Sigmoid colon (tissue), 4 donors: Measurements from ENCODE around the gene HSPA6.
"Not testable (repeated sequence)": the region's sequence is repeated elsewhere in the genome, so short reads cannot be mapped to it uniquely, and the experiment has no call there.

Experiments used
- CTCF ChIP-seq, 4 experiments: fragments of 450-650 bp in 3 of 4; fragments of 200-600 bp in 1 of 4; IDR thresholded peaks; one replicate each; pipeline ENCODE4 v1.5.1; 2016 to 2019; ENCODE audit warnings: antibody characterized with exemption in 4 of 4, mild to moderate bottlenecking in 3 of 4, moderate library complexity in 2 of 4
- EP300 ChIP-seq, 4 donors: sonication (generic); formaldehyde crosslinking; IDR thresholded peaks; one replicate each; pipeline ENCODE4 v1.6.1; 2017; ENCODE audit warnings: antibody characterized with exemption in 4 of 4
- POLR2A ChIP-seq, 2 donors: fragments of 450-650 bp; IDR thresholded peaks; one replicate each; pipeline ENCODE4 v1.6.1; 2016; ENCODE audit warnings: antibody characterized with exemption in 2 of 2, mild to moderate bottlenecking in 2 of 2, moderate library complexity in 2 of 2

DNA sequence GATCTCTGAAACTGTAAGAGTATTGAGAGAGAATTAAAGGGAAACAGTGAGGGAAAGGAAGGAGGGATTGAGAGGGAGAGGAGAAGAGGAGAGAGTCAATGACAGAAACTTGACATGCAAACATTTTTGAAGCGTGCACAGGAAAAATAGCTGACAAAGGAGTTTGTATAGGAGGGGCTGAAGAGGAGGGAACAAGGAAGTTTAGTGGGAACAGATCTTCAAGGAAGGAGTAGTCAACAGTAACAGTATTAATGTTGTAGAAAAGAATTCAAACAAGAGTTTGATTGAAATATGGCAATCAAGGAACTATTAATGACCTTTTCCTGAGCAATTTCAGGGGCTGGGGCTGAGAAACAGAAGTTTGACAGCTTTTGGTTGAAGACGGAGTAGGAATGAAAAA is 29.3 kb downstream of the HSPA6 start:
- not testable (repeated sequence) for TF ChIP-seq CTCF, POLR2A, EP300 (IDR thresholded peaks at IDR 0.05)
